NCI-H526 treated with DMSO at 0.1 percent for 48 hours (cell line): ENCODE results near the gene FNDC11.
A peak's percentile ranks its signal among the peaks of the same experiment; 100 is the strongest.

Experiments
- DNase-seq: peaks from one replicate; lab custom pipeline; 2025; lab: John Stamatoyannopoulos, UW

The FNDC11 gene

DNA sequence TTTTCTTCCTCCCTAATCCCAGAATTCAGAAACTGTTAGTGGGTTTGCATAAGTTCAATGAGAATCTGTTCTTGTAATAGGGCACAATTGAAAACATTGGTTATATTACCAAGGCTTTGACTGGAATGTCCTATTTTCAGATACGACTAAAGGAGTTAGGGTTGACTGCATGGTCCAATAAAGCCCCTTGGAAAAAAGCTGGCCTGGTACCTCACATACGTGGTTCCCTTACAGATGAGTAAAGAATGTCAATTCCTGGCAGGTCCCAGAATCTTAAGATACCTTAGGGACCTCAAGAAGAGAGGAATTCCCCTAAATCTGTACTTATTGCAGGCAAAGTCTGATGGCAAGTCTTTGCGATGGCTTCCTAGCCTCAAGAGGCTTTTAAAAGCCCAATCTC lies 28.8 kb upstream of the FNDC11 start:
- no peak for DNase-seq

DNA sequence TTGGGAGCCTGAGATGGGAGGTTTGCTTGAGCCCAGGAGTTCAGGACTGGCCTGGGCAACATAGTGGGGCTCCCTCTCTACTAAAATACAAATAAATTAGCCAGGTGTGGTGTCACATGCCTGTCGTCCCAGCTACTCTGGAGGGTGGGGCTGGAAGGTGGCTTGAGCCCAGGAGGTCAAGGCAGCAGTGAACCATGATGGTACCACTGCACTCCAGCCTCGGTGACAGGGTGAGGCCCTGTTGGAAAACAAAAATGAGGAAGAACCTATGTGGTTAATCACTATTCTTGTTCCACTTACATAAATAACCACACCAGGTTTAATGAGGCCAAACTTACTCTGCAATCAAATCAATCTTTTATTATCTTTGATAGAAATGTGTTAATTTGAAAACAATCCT lies 28.0 kb upstream of the FNDC11 start:
- no peak for DNase-seq

DNA sequence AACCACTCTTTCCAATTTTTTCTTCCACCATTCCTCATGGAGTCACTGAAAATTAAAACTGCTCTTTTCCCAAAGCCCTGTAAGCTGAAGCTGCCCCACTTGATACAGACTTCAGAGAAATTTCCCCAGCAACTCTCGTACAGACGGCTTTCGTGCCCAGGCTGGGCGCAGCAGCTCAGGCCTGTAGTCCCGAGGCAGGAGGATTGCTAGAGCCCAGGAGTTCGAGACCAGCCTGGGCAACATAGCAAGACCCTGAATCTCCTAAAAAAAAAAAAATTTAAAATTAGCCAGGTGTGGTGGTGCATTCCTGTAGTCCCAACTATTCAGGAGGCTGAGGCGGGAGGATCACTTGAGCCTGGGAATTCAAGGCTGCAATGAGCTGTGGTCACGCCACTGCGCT lies 26.8 kb upstream of the FNDC11 start:
- no peak for DNase-seq

DNA sequence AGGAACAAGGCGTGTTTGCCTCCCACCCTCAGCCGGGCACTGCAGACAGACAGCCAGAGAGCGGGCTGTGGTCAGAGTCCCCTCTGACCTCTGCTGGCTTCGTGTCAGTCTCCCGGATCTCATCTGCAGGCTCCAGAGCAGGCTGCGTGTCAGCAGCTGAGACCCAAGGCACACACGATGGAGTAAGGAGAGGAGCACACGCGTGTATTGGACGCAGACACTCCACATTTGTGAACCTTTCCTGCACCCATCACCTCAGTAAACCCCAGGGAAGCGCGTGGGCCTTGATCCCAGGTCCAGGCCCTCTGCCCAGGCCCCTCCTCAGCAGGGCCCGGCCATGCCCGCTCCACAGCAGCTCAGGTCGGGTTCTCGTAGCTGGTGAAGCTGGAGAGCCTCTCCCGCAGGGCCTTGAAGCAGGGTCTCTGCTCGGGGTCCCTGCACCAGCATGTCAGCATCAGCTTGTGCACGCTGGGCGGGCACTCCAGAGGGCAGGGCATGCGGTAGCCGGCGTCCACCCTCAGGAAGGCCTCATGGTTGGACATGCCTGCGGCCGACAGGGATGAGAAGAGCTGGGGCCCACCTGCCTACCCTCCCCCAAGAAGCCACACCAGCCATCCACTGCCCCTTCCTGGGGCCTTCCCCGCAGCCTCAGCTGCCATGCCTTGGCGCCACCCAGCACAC lies 24.6 kb upstream of the FNDC11 start:
- DNase-seq: no peak

DNA sequence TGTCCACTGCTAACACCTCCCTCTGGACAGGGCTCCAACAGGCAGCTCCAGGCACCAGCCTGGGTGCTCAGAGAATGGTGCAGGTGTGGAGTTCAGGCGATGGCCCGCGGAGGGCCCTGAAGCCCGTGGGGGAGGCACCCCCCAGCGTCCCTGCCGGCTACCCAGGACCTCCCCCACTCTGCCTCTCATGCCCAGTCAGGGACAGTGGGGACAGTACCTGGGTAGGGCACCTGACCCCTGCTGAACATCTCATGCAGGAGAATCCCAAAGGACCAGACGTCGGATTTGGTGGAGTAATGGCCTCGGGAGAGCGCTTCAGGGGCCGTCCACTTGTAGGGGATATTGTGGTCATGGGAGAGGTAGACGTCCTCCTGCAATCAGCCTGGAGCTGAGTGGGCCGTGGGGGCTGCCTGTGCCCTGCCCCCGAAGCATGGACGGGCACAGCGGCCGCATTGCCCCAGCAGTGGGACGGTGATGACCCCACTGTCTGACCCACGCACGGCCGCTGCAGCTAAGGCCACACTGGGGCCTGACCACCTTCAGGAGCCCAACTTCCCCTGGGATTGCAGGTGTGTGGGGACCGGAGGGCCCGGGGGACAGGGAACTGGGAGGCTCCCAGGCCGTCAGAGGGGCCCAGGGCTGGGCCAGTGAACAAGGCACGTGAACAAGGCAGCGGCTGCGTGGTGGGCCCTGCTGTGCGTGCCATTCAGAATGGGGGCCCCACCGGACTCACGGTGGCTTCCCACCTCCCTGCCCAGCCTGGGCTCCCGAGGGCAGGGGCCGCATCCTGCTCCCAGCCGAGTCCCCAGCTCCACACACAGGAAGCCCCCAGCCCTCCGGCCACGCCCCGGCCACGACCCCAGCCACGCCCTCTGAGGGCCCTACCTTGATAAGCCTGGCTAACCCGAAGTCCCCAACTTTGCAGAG lies 23.8 kb upstream of the FNDC11 start:
- DNase-seq: no peak

DNA sequence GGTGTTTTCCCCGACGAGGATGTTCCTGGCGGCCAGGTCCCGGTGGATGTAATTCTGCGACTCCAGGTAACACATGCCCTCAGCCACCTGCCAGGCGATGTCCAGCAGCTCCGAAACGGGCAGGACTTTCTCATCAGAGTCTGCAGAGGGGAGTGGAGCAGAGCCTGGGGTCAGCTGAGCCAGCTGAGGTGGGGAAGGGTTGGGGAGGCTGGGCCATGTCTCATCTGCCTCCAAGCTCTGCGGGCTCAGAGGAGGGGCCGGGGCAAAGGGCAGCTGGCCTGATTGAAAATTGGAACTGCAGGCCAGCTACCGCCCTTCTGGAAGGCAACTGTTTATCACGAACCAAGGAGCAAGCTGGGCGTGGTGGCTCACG lies 23.2 kb upstream of the FNDC11 start:
- DNase-seq: no peak

DNA sequence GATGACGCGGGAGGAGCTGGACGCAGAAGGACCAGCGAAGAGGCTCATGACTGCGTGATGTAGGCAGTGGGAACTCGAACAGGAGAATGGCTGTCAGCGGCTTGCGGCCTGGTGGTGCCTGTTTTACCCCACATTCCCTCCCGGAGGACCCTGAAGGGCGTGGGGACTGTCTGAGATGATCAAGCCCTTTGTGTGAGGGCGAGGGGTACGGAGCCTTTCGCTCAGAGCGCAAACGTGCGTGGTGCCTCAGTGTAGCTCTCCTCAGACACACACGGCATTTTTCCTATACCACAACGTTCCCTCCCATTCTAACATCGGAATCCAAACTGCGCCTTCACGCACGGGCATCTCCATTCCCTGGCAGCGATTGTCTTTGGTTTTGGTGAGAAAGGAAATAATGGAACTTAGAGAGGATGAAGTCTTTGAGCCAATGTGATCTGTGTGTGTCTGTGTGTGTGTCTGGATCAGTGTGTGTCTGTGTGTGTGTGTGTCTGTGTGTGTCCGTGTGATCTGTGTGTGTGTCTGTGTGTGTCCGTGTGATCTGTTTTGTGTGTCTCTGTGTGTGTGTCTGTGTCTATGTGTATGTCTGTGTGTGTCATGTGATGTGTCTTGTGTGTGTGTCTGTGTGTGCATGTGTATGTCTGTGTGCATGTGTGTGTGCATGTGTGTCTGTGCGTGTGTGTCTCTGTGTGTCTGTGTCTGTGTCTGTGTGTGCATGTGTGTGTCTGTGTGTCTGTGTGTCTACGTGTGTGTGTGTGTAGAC lies 22.1 kb upstream of the FNDC11 start:
- DNase-seq: no peak

DNA sequence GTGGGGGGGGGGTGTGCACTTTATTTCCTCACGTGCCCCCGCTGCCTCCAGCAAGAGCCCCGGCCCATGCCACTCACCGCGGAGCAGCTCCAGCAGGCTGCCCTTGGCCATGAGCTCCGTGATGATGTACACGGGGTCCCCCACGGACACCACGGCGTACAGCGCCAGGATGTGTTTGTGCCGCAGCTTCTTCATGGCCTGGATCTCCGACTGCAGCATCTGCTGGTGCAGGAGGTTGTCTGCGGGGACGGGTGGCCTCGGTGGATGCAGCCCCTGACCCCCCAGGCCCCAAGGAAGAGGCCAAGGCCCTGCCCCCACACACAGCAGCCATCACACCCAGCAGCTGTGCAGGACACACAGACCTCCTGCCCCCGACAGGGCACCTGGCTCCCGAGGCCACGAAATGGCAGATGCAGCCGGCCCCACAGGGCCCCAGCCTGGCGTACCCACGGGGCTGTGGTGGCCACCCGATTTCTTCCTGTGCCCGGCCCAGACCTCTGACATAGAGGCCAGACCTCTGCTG lies 21.4 kb upstream of the FNDC11 start:
- no peak for DNase-seq

DNA sequence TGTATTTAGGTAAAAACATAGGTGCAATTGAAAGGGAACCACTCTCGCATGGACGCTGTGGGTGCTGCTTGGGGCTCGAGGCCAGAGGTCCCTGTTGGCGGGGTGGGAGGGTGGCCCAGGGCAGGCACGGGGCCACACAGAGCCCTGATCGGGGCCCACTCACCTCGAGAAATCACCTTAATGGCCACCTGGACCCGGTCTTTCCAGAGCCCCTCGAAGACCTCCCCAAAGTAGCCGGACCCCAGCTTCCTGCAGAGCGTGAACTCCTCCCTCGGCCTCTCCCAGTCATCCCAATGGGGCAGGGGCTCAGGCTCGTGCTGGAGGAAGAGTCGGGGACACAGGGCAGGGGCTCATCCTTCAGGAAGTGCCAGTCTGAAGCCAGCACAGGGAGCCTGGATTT lies 20.6 kb upstream of the FNDC11 start:
- DNase-seq: no peak

DNA sequence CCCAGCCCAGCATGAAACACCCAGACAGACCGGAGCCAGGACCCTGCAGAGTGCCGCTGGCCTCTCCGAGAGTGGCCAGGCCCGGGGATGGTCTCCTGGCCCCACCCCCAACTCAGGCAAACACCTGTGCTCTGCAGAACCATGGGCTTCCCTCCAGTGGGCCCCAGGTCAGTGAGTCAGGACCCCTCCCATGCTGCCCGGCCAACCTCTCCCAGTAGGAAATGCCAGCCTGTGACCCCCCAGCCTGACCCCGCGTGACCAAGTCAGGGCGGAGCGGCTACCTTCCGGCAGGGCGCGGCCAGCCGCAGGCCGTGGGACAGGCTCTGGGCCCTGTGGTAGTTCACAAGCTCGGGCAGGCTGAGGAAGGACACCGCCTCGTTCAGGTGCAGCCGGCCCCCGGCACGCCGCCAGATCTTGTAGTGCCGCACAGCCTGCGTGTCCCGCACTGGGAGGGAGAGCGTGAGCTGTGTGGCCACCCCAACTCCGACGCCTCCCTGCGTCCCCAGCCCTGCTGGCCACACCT lies 20.0 kb upstream of the FNDC11 start:
- DNase-seq: no peak

DNA sequence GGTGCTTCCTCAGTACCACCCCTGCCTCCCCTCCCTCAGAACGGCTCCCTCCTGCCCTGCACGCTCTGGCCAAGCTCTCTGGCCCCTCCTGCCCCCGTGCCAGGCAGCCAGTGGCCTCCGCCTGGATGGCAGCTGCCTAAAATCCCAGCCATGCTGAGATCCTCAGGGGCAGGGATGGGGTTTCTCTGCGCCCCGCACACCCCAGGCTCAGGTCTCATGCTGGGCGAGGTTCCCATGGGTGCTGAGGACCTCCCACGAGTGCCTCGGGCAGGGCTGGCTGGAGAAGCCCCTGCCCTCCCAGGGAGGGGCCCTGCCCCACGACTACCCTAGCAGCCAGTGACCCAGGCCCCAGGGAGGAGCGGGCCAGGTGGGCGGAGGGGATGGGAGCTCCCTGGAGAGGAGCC lies 19.5 kb upstream of the FNDC11 start:
- no peak for DNase-seq

DNA sequence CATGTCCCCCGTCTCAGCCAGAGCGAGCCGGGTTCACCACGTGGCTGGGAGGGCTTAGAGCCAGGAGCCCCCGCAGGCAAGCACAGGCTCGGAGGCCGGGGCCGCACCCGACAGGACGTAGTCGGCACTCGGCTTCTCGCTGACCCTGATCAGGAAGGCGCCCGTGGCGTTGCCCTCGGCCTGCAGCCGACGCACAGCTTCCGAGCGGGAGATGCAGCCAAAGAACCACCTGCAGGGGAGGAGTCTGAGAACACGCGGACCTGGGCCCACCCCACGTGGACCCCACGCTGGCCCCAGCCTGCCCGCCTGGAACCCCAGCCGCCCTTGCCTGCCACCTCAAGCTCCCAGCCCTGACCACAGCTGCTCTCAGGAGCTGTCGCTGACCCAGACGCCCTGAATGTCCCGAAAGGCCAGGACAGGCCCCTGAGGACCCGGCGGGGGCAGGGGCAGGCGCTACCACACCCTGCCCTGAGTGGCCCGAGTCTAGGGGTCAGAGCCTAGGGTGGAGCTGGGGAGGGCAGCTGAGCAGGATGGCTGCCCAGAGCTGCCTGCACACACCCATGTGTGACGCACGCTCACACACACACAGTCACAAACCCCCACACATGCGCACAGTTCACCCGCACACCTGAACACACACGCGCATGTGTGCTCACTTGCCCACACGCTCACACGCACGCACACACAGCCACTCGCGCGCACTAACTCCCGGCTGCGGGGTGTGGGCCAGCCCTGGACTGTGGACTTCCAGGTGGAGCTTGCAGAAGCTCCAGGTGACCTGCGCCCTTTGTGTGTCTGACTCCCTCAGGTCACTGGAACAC lies 18.9 kb upstream of the FNDC11 start:
- DNase-seq: peak; percentile 23

DNA sequence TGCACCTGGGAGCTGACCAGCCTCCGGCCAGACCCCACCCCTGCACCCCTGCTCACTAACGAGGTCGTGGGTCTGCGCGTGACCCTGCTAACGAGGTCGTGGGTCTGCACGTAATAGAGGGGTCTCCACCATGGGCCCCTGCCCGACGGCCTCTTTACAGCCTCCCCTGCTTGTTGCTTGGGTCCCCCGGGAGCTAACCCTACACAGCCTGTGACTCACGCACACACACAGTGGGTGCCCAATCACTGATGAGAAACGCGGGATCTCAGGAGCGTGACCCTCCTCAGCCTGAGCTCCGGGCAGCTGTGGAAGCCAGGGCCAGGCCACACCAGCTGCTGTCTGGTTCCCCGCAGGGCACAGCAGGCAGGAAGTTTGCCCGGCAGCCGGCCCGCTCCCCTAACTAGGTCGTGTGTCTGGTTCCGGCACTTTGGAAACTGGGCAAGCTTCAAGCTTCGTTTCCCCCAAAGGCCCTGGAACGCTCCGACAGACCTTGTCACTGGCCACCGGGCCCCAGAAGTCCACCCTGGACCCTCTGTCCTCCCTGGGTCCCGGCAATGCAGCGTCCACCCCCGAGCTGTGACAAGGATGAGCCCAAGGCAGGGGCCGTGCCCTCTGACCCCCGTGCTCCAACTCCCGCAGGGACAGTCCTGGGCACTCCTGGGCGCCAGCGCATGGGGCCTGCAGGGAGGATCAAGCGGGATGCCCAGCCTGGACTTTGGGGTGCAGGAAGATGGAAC lies 17.6 kb upstream of the FNDC11 start:
- no peak for DNase-seq

DNA sequence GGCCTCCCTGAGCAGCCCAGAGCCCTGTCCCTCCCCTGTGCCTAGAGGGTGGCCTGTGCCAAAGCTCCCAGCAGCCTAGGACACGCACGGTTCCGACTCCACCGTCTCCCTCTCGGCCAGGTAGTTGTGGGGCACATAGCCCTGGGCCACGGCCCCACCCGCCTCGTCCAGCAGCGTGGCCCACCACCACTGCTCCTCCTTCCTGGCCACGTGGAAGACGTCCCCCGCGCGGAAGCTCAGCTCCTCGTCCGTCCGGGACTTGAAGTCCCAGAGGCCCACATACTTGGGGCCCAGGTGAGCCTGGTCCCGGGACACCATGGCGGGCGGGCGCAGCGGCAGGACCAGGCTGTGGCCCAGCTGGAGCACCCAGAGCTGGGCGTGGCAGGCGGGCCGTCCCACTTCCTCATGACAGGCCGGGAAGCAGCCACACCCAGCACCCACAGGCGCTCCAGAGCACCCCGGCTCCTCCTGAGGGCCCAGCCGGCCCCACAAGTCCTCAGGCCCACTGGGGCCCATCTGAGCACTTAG lies 16.9 kb upstream of the FNDC11 start, which contains the start of gene PTK6:
TSS of gene PTK6 (minus strand) at position 380 of the 528 bp plus-strand sequence. CDS start at position 318, 62 bp downstream.
- DNase-seq: no peak

DNA sequence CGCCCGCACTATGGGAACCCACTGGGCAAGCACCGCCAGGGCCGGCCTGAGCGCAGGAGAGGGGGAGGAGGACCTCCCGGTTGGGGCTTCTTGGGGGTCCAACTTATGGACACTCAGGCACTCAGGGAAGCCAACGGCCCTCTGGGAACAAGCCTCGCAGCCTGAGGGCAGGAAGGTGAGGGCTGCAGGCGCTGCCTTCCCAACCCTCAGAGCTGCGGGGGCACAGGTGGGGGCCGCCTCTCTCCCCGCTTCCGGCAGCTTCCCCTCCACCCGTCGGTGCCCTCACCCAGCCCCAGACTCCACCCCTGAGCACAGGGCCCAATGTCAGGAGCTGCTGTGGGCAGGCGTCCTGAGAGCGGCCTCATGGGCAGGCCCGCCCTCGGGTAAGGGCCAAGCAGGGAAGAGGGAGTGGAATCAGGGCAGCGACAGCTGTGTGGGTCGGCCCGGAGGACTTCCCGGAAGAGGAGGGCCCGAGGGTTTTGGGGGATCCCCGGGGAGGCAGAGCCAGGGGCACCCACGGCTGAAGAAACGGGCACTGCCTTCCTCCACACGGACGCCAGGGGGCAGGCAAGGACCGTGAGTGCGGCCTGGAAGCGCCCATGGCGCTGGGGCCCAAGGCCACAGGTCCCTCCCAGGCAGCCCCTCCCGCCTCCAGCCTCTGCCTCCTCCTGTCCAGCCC lies 16.3 kb upstream of the FNDC11 start:
- peak; percentile 68 for DNase-seq

DNA sequence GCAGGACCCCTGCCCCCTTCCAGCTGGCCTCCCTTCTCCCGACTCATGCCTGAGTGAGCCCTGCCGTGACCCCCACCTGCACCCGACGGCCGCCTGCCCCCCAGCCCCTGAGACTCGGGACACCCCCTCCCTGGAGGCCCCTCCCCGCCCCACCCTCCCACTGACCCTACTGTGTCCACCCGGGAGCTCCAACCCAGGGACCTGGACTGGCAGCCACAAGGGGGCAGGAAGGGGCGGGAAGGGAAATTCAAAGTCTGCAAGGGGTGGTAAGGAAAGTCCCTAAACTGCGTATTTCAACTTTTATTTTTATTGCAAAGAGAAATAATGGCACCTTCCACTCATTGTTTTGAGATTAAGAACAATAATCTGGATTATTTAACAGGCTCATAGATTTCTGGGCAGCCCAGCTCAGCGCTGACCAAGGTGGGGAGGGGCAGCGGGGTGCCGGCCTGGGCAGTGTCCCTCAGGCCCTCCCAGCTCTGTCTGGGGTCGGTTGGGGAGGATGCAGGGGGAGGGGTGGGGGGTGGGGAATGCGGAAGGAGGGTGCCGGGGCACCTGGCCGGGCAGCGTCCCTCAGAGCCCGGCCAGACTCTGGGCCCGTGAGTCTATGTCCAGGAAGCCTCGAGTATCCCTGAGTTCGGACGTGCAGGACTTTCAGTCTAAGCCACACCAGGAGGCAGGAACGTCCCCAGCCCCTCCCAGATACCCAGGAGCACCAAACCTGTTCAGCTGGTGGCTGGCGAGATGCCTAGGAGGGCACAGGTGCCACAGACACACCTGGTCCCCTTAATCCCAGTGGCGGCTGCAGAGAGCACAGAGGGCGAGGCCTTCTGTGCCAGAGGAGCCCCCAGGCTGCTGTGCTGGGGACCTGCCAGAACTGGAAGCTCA lies 15.5 kb upstream of the FNDC11 start:
- DNase-seq: no peak

DNA sequence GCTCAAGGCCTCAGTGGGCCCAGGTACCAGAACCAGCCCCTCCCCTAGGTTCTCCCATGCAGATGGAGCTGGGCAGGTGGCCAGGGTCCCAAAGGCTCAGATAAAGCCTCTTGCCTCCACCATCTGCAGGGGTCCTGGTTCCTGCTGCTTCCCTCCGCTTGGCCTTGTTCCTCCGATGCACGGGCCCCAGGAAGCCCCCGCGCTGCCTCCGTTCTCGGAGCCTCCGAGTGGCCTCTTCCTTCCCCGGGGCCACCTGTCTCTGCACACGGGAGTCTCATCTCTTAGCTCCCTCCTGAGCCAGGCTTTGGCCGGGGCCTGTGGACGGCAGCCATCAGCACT lies 14.9 kb upstream of the FNDC11 start:
- DNase-seq: no peak

DNA sequence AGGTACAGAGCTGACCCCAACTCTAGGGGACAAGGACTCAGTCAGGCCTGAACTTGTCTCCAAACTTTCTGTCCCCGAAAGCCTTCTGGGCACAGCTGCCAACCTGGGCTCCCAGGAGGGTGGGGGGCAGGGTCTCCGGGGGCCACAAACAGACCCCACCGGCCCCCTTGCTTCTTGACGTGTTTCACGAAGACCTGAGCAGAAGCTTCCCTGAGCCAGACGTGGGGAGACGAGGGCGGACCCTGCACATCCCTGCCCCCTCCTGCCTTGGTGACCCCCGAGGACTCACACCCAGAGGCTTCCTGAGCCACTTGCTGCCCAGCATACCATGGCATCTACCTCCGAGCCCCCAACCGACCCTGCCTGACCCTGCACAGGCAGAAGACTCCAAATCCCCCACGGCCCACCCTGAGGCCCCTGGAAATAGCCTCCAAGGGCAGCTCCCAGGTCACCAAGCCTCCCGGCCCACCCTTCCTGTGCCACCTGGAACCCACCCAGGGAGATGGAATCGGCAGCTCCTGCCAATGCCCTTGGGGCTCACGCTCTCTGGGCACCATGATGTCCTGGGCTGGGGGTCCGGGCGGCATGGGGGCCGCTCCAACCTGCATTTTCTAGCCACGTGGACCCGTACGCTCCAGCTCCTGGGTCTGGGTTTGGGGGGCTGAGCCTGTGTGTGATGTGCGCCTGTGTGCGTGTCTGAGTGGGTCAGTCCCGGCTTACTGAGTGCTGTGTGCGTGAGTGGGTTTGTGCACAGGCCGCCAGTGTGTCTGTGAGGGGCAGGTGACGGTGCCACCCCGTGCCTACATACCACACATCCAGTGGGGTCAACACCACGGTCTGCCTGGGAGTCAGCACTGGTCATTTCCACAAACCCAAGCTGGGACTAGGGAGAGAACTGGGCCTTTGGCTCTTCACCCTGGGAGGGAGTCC lies 14.3 kb upstream of the FNDC11 start:
- DNase-seq: no peak
